ENCODE data around the gene ACY1.

GRCh38 chr3:51935886-51936755 is 47.2 kb upstream of the ACY1 start:
- no peak for TF ChIP-seq POLR2AphosphoS5 (IDR thresholded peaks at IDR 0.05; ENCODE audit: insufficient read depth, low read depth, low read length)
- no peak for TF ChIP-seq CTCF (IDR thresholded peaks at IDR 0.05; ENCODE audit: extremely low read depth in 1 of 2, insufficient read depth in 1 of 2, low read depth in 1 of 2, low read length in 2 of 2)
- no peak for TF ChIP-seq POLR2A (IDR thresholded peaks at IDR 0.05; ENCODE audit: low read depth, low read length)
- no peak for TF ChIP-seq EZH2 (IDR thresholded peaks at IDR 0.05; ENCODE audit: borderline replicate concordance, low read depth, low read length, severe bottlenecking)
- no peak for TF ChIP-seq JUN (IDR thresholded peaks at IDR 0.05; ENCODE audit: borderline replicate concordance, insufficient read depth, insufficient read length, low read depth)
- TF ChIP-seq MAX (IDR thresholded peaks at IDR 0.05; ENCODE audit: insufficient read depth, insufficient read length): no peak
- no peak for TF ChIP-seq GATA2 (IDR thresholded peaks at IDR 0.05; ENCODE audit: insufficient read depth, insufficient read length, low read depth, low read length)
- no peak for TF ChIP-seq MYC (IDR thresholded peaks at IDR 0.05; ENCODE audit: low read depth, low read length)
- no peak for TF ChIP-seq FOS (IDR thresholded peaks at IDR 0.05; ENCODE audit: borderline replicate concordance, insufficient read depth, low read length)

Data from endothelial cell of umbilical vein (primary cell).